ENCODE results near the gene MGAT3.

The MGAT3 gene

DNA sequence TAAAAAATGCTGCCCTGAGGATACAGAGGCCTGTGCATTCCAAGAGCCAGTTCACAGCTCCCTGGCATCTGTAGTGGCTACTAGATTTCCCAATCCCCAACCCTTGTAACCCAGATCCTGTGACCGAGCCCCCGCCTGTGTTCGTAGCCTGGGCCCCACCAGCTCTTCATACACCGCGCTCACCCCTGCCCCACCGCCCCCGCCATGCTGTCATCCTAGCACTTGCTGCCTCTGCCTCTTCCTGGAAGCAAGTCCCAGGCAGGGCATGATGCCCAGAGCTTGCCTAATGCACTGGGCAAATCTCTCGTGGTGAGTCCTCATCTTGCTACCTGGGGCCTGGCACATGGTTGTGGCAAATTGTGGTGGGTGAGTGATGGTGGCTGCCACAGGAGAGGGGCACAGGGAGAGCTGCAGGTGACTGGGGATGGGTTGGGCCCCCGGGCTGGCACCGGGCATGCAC is 7.1 kb downstream of the MGAT3 start:
- Histone ChIP-seq H3K4me1 (ENCODE audit: control insufficient read depth, insufficient read depth, low read length) (0 out of 2 replicates have a peak, but pooled peaks cover 2% of the 10 kb centered on the region), H3K9me3 (ENCODE audit: control insufficient read depth, insufficient read depth, low read depth, low read length) (no peaks in the 10 kb centered on the region), H3K4me3 (ENCODE audit: low read depth, low read length) (no peak overlapping the region), H3K36me3 (ENCODE audit: control insufficient read depth in 2 of 2, insufficient read depth in 1 of 2, low read length in 2 of 2) (no peaks in the 10 kb centered on the region), H3K27ac (ENCODE audit: extremely low read depth, low read depth, low read length) (0 out of 2 replicates have a peak overlapping the region, but pooled peaks have one; percentile 12)
- POLR2A ChIA-PET: interaction anchor here (0.6 kb wide), 1 partner anchor 60 kb away, joined by 3 read pairs; no protein-coding TSS in a partner anchor
- CTCF ChIA-PET: interaction anchor here (0.6 kb wide), 1 partner anchor 173 kb away, joined by 3 read pairs; no protein-coding TSS in a partner anchor
- no peak for TF ChIP-seq ZNF274 (IDR thresholded peaks at IDR 0.05; ENCODE audit: low read length)
- TF ChIP-seq ZNF274 (tag by site-specific recombination; IDR thresholded peaks at IDR 0.05; ENCODE audit: borderline replicate concordance): no peak
- TF ChIP-seq, protein P1, sequence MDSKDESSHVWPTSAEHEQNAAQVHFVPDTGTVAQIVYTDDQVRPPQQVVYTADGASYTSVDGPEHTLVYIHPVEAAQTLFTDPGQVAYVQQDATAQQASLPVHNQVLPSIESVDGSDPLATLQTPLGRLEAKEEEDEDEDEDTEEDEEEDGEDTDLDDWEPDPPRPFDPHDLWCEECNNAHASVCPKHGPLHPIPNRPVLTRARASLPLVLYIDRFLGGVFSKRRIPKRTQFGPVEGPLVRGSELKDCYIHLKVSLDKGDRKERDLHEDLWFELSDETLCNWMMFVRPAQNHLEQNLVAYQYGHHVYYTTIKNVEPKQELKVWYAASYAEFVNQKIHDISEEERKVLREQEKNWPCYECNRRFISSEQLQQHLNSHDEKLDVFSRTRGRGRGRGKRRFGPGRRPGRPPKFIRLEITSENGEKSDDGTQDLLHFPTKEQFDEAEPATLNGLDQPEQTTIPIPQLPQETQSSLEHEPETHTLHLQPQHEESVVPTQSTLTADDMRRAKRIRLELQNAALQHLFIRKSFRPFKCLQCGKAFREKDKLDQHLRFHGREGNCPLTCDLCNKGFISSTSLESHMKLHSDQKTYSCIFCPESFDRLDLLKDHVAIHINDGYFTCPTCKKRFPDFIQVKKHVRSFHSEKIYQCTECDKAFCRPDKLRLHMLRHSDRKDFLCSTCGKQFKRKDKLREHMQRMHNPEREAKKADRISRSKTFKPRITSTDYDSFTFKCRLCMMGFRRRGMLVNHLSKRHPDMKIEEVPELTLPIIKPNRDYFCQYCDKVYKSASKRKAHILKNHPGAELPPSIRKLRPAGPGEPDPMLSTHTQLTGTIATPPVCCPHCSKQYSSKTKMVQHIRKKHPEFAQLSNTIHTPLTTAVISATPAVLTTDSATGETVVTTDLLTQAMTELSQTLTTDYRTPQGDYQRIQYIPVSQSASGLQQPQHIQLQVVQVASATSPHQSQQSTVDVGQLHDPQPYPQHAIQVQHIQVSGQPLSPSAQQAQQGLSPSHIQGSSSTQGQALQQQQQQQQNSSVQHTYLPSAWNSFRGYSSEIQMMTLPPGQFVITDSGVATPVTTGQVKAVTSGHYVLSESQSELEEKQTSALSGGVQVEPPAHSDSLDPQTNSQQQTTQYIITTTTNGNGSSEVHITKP (tag by site-specific recombination; IDR thresholded peaks at IDR 0.05): peak; percentile 28; the same call in 1 of the 2 replicates
- TF ChIP-seq ZFHX2 (tag by site-specific recombination; conservative IDR thresholded peaks at IDR 0.05): peak; percentile 48

DNA sequence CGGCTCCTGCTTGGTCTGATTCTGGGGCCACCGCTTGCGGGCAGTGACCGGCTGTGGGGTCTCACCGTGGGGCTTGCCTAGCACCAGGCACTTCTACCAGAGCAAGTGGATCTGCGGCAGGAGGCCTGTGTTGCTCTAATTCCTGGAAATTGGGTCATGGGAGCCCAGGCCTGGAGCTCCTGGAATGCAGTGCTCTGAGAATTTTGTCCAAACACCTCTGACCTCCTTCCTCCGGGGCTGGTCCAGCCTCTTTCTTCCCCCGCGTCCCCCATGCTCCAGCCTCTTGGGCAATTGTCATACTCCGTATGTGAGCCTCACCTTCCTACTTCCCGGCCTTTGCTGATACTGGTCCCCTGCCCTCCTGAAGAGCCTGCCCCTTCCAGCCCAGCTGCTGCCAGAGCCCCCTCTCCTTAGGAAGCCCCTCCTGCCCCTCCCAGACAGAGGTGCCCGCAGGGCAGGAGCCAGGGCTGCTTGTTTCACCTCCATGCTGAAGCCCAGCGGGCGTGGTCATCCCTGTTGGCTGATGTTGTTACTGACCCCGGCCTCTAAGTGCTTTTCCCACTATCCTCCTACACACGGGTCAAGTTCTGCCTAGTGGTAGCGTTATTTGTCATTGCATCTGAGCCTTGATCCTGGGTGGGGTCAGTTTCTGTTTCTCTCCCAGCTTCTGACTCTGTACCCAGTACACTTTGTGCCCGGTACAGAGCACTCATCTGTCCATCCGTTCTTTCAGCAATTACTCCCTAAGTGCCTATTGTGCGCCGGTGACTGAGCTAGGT is 9.6 kb downstream of the MGAT3 start:
- no peak overlapping the region for H3K4me3 ChIP-seq (ENCODE audit: low read depth, low read length)
- ChIA-PET POLR2A (no interaction called here), CTCF (interaction anchor here (0.5 to 0.6 kb wide), 2 partner anchors 11 to 123 kb away, joined by 3 to 6 read pairs; no protein-coding TSS in a partner anchor)
- no peaks in the 10 kb centered on the region for H3K9me3 ChIP-seq (ENCODE audit: control insufficient read depth, insufficient read depth, low read depth, low read length)
- no peaks in the 10 kb centered on the region for H3K36me3 ChIP-seq (ENCODE audit: control insufficient read depth in 2 of 2, insufficient read depth in 1 of 2, low read length in 2 of 2)
- TF ChIP-seq KLF9 (tag by site-specific recombination; IDR thresholded peaks at IDR 0.05; ENCODE audit: low read depth): no peak
- no peak for TF ChIP-seq ZNF549 (tag by site-specific recombination; IDR thresholded peaks at IDR 0.05)
- TF ChIP-seq ZNF449 (tag by site-specific recombination; IDR thresholded peaks at IDR 0.05): no peak
- TF ChIP-seq ZFHX2 (tag by site-specific recombination; conservative IDR thresholded peaks at IDR 0.05): peak; percentile 38; the same call in 1 of the 2 replicates
- TF ChIP-seq ZNF518A (tag by site-specific recombination; conservative IDR thresholded peaks at IDR 0.05; ENCODE audit: low read depth): no peak
- TF ChIP-seq EGR2 (tag by site-specific recombination; IDR thresholded peaks at IDR 0.05; ENCODE audit: low read depth): 0 out of 2 replicates have a peak, but pooled peaks have one; percentile 4
- TF ChIP-seq, protein P2, sequence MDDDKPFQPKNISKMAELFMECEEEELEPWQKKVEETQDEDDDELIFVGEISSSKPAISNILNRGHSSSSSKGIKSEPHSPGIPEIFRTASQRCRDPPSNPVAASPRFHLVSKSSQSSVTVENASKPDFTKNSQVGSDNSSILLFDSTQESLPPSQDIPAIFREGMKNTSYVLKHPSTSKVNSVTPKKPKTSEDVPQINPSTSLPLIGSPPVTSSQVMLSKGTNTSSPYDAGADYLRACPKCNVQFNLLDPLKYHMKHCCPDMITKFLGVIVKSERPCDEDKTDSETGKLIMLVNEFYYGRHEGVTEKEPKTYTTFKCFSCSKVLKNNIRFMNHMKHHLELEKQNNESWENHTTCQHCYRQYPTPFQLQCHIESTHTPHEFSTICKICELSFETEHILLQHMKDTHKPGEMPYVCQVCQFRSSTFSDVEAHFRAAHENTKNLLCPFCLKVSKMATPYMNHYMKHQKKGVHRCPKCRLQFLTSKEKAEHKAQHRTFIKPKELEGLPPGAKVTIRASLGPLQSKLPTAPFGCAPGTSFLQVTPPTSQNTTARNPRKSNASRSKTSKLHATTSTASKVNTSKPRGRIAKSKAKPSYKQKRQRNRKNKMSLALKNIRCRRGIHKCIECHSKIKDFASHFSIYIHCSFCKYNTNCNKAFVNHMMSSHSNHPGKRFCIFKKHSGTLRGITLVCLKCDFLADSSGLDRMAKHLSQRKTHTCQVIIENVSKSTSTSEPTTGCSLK (tag by site-specific recombination; IDR thresholded peaks at IDR 0.05): no peak
- TF ChIP-seq SP3 (tag by site-specific recombination; IDR thresholded peaks at IDR 0.05): no peak
- no peak for TF ChIP-seq ZNF488 (tag by site-specific recombination; IDR thresholded peaks at IDR 0.05)
- TF ChIP-seq ZNF521 (tag by site-specific recombination; IDR thresholded peaks at IDR 0.05): no peak
- no peak for TF ChIP-seq ZNF292 (tag by site-specific recombination; IDR thresholded peaks at IDR 0.05; ENCODE audit: borderline replicate concordance, low read depth)
- no peak for TF ChIP-seq ZNF513 (tag by site-specific recombination; IDR thresholded peaks at IDR 0.05)
- no peak overlapping the region for H3K27ac ChIP-seq (ENCODE audit: extremely low read depth, low read depth, low read length)
- 0 out of 2 replicates have a peak, but pooled peaks cover 2% of the 10 kb centered on the region for H3K4me1 ChIP-seq (ENCODE audit: control insufficient read depth, insufficient read depth, low read length)
